ACHN (cell line): ENCODE results near the gene CTDP1.

Source experiments
- DNase-seq: peaks from one replicate; pipeline ENCODE4 v3.0.0-alpha.2; 2015
- in situ Hi-C: cut with HindIII; loops from 2 replicates; pipeline ENCODE4 v1.10.0; 2017; ENCODE audit warnings: low sequenced_read_pairs, low pct_ligation_motif_present, low pct_unique_long_range_greater_than_20kb

Gene CTDP1

DNA sequence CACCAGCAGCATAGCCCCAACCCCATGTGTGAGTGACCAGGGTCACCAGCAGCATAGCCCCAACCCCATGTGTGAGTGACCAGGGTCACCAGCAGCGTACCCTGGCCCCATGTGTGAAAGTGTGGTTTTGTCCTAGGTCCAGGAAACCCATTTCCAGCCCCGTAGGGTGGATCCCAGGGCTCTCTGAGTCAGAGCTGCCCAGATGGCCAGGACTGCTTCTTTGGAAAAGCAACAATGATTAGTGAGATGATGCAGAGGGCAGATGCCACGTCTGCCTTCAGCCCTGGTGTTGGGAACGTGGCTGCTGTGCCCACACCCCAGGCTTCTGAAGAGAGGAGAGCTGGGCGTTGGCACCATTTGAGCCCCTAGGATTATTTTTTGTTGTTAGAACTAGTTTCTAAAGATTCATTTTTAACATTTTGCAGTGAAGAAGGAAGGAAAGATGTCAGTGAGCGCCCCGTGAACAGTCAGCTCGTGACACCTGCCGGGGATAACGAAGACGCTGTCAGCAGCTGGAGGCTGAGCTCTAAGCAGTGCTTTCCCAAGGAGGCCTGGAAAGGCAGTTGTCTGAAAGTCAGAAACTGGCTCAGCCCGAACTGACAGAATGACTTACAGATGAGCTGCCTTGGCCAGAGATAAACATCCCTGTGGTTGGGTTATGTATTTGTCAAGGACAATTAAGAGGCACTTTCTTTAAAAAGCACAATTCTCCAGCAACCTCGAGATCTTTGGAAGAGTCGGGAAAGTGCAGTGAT is 86.1 kb downstream of the CTDP1 start:
- DNase-seq: no peak
- in situ Hi-C loops: no loop called here

DNA sequence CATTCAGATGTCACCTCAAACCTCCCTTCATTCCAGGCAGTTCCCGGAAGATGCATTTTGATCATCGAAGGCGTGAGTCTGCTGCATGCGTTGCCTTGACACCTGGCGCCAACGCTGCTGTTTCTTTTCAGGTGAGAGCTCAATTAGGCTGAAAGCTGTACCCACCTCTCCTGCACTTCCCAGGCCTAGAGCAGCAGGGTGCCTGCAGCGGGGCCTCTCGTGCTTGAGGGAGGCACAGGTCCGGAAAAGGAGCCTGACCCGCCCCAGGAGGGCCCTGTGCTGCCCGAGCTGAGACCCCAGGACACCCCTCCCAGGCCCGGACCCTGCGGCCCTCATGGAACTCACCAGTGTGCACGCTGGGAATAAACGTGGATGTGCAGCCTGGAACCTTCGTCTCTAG is 86.7 kb downstream of the CTDP1 start:
- in situ Hi-C loops: no loop called here
- no peak for DNase-seq

DNA sequence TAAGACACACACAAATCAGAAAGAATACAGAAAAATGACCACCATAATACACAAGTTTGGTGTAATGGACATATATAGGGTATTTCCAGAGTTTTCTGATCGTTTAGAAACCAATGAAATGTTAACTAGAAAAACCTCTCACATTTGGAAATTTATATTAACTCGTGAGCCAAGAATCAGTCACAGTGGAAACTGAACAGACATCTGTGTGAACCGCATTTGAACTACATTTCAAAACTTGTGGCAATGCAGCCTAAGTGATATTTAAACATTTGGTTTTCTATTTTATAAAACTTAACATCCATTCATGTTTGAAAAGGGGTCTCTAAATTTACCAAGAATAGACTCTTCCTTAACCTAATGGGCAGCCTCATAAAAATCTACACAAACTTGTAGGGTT is 89.1 kb downstream of the CTDP1 start:
- in situ Hi-C loops: no loop called here
- no peak for DNase-seq

DNA sequence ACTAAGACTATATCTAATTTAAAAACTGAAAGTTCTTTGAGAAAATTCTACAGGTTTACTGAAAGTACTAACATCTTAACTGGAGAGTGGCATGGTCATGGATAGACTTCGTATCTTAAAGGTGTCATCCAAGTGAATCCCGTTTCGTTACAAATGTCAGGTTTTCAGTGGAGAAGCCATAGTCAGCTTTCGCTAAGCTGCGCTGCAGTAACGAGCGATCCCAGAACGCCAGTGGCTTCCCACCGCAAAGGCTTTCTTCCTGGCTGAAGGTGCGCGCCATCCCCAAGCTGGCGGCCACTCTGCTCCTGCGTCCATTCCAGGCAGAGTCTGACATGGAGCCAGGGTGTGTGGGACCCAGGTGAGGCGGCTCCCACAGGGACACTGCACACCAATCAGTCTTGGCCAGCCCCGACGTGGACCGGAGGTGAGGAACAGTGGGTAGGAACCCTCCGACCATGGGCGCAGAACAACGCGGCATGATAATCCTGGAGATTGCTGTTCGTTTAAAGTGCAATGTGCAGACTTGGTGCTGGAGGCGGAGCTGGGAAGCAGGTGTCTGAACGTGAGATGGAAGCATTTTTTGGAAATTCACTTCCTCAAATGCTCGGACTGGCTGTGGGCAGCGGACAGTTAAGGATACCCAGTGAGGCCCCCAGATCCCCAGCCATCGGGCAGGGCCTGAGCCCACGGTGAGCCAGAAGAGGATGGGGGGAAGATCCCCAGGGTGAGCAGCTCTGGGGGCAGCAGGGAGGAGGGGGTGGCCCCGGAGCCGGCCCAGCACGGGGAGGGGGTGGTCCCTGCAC is 90.3 kb downstream of the CTDP1 start:
- no peak for DNase-seq
- in situ Hi-C loops: no loop called here

DNA sequence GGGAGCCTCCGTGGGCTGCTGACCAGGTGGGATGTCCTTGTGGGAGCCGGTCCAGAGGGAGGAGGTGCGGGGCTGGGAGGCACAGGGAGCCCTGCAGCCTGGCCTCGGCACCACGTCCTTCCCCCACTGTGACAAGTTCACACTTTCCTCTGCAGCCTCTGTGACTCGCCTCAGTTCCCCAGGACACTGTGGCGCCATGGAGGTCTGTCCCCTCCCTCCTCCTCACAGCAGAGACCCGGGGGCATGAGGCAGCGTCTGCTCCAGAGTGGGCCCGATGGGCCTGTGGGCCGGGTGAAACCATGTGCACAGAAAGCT is 90.9 kb downstream of the CTDP1 start:
- no peak for DNase-seq
- in situ Hi-C loops: no loop called here

DNA sequence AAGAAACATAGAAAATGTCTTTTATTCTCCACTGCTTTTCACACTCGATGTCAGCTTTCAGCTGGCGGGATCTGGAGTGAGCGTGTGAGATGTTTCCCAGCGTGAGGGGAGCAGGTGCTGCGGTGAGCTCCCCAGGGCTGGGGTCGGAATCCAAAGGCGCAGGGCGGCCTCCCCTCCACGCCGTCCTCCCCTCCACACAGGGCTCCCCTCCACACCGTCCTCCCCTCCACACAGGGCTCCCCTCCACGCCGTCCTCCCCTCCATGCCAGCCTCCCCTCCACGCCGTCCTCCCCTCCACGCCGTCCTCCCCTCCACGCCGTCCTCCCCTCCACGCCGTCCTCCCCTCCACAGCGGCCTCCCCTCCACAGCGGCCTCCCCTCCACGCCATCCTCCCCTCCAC is 91.2 kb downstream of the CTDP1 start:
- in situ Hi-C loops: no loop called here
- no peak for DNase-seq

DNA sequence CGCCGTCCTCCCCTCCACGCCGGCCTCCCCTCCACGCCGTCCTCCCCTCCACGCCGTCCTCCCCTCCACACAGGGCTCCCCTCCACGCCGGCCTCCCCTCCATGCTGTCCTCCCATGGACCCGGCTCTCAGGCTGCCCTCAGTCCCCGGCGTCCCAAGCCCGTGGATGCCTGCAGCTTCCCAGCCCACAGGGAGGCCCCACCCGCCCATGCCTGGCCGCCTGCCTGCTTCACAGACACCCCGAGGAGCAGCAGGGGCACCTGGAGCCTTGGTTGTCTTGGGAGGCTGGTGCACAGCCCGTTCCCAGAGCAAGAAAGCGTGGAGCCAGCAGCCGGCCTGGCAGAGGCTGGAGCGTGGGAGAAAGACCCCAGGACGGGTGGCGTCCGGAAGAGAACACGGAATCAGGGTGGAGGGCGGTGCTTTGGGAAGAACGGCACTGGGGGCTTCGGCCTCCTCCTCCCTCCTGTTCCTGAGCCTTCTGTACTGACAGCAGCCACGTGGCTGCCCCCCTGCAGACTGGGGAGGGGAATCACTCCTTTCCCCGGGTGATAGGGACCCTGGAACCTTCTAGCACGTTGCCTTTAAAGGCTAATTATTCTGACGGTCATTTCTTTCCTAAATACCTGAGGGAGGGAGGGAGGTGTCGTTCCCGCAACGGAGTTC is 92.0 kb downstream of the CTDP1 start:
- DNase-seq: no peak
- in situ Hi-C loops: no loop called here

DNA sequence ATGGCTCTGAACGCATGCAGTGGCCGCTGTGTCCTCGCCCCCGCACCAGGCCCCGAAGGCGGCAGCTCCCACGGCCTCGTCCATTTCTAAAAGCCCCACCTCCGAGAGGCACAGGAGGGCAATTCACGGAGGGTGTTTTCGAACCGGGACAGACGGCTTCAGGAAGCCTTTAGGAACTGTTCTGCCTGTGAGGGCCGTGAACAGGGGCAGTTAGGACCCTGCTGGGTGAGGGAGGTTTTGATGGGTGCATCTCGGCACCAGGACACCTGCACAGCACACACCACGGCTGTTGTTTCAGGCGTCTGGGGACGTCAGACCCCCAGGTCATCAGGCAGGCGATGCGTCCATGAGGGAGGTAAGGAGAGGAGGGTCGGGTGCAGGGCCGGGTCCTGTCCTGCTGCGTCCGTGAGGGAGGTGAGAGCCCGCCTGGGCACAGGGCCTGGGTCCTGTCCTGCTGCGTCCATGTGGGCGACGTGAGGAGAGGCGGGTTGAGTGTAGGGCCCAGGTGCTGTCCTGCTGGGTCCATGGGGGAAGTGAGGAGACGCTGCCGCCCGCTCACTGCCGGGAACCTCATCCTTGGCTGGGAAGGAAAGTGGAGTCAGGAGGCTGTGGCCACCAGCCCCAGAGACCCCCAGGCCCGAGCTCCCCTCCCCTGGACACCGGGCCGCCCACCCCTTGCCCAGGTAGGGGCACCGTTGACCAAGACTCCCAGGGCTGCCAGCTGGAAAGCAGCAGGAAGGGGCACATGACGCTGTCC is 92.7 kb downstream of the CTDP1 start:
- in situ Hi-C loops: no loop called here
- no peak for DNase-seq

DNA sequence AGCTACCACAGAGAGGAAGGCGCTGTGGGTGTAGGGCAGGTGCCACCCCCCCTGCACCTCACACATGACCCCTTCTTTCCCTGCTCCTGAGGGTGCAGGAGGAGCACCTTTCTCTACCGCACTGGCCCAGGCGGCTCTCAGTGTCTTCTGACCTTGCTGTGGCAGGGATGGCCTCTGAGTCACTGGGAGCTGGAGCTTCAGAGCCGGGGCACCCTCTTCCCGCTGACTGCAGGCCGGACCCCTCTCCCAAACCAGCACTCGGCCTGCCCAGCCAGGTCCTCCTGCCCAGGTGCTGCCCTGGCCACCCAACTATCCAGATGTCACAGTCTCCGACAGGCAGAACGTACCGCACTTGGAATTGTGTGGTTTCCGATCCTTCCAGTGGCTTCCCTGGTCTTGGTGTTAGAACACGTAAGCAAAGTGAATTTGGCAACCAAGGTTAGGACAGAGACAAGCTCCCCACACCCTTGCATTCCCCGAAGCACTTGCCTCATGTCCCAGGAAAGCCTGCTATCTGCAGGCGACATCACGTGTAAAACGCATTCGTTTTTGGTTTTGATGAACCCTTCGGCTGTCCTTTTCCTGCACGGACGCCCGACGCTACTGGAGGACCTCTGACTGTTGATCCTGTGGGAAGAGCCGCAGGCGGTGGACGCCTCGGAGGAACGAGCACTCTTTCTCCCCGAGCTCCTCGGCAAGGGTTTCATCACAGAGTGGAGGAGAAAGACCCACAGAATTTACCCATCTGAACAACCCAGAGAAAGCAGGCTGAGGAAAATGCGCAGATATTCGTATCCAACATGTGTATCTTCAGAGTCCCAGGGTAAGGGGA is 93.5 kb downstream of the CTDP1 start:
- in situ Hi-C loops: no loop called here
- no peak for DNase-seq

DNA sequence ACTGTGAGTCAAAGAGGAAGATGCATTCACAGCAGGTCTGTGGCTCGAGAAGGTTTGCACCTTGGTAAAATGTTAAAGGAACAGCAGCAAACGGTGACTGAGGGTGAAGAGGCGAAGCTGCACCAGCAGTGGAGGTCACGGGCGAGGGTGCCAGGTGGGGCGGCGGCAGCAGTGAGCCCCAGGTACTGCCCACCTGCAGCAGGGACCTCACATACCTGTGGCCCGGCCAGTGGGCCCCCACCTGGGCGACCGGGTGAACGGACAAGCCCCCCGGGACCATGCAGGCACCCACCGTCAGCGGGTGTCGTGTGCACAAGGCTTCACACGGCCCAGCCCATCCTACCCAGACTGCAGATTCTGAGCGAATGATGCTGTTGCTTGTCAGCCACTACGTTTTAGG is 94.5 kb downstream of the CTDP1 start:
- no peak for DNase-seq
- in situ Hi-C loops: no loop called here

DNA sequence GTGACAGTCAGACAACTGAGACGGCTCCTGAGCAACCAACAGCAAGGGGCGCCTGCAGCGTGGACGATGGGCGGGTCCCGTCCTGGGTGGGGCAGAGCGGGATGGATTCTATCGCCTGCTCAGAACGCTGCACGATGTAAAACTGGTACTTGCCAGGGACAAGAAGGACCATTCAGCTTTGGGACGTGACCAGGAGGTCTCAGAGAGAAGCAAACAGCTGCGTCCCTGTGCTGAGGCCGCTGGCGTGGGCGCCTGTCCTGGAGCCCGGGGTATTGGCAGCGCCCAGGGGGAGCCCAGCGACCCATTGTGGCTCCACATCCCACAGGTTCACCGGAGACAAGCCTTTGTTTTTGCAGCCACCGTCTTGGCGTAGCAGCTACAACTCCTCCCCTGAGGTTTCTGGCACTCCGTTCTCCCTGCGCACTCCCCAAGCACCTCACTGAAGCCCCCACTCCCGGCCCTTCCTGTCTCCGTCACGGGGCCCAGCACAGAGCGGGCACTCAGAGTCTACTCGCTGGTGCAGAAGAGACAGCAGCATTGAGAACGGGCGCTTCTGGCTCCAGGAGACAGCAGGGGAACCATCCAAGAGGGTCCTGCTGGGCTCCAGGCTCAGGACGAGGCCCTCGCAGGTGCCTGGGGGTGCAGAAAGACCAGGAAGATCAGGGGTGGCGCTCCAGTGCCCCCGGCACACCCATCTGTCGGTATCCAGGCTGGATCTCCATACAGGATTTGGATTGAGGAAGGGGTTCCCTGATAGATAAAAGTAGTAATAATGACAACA is 96.0 kb downstream of the CTDP1 start:
- in situ Hi-C loops: no loop called here
- DNase-seq: no peak

DNA sequence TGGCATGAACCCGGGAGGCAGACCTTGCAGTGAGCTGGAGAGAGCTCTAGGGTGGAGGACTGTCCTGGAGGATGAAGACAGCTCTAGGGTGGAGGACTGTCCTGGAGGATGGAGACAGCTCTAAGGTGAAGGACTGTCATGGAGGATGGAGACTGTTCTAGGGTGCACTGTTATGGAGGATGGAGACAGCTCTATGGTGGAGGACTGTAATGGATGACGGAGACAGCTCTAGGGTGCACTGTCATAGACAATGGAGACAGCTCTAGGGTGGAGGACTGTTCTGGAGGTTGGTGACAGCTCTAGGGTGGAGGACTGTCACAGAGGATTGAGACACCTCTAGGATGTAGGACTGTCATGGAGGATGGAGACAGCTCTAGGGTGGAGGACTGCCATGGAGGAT is 97.1 kb downstream of the CTDP1 start:
- DNase-seq: no peak
- in situ Hi-C loops: no loop called here

DNA sequence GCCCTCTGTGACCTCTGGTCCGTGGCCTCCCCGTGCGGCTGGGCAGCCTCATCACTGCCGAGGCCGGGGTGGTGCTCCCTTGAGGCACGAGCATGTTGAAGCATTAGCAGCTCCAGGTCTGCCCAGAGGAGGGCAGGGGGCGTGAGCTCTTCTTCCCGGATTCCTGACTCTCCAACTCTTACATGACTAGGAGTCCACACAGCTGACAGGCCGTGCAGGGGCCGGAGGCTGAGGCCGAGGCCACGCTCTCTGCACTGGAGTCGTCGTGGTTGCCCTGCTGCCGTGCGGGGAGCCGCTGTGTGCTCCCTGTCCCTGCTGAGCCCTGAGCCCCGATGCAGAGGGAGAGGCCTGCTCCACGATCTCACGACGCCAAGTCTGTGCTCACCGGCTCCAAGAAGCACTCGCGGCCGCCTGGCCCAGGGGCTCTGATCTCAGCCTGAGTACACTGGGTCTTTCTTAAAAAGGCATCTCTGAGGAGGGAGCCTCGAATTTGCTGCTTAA is 98.7 kb downstream of the CTDP1 start:
- DNase-seq: no peak
- in situ Hi-C loops: no loop called here

DNA sequence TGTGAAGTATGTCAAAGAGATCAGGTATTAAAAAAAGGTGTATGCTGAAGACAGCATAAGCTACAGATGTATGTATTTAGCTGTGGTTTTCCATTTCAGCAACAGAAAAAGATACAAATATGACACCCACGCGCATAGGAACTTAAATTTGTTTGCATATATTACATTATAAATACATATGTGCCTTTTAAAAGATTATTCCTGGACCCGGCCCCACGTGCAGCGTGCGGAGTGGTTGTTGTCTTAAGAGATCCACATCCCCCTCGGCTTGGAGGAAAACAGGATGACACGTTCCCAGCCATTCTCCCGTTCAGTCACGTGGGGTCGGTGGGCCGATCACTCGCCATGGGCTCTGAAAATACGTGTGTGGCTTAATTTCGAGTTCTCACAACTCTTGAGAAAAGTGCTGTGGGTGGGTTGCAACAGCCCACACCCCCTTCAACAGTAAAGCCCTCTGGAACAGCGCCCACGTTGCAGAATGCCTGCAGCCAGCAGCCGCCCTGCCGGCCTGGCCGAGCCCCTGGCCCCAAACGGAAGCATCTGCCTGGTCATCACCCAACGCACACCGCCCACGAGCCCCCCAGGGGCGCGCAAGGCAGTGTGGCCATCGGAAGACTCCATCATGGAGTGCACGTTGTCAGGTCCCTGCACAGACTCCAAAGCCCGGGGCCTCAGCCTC is 99.6 kb downstream of the CTDP1 start:
- in situ Hi-C loops: no loop called here
- no peak for DNase-seq

DNA sequence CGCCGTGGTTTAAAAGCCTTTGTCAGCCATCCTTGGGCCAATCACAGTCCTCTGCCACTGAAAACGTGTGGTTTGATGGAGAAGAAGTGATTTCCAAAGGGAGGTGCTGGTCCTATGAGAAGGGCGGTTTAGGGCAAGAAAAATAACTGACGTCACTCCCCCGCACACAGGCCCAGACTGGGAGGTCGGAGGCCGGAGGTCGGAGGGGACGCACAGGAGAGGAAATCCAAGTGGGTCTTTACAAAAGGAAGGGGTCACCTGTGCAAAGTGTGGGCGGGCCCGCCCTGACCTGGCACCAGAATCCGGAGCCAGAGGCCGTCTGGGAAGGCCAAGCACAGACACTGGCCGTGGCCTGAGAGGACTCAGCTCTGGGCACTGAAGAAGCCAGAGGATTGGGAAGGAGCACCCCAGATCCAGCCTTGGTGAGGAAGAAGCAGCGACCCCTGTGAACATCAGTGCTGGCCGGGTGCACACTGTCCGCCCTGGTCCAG is 100.1 kb downstream of the CTDP1 start:
- DNase-seq: no peak
- in situ Hi-C loops: no loop called here

DNA sequence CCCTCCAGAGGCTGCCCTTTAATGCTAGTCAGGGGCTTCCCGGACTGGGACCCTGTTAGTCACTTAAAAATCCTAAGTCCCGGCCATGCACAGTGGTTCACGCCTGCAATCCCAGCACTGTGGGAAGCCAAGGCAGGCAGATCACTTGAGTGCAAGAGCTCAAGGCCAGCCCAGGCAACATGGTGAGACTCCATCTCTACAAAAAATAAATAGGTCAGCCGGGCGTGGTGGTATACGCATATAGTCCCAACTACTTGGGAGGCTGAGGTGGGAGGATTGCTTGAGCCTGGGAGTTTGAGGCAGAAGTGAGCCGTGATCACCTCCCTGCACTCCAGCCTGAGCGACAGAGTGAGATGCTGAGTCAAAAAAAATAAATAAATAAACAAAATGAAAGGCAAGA is 100.9 kb downstream of the CTDP1 start:
- in situ Hi-C loops: no loop called here
- DNase-seq: no peak
